Measurements from ENCODE around the gene METTL22.

- TF ChIP-seq RFX5 (IDR thresholded peaks at IDR 0.05) (no peak), EP300 (IDR thresholded peaks at IDR 0.05) (no peak), CTCF (IDR thresholded peaks at IDR 0.05) (no peak), REST (IDR thresholded peaks at IDR 0.05) (no peak), CHD2 (IDR thresholded peaks at IDR 0.05; ENCODE audit: low read length, partially characterized antibody) (no peak), ESRRA (IDR thresholded peaks at IDR 0.05; ENCODE audit: borderline replicate concordance, low read length) (no peak), RAD21 (conservative IDR thresholded peaks at IDR 0.05 in 1 of 2, IDR thresholded peaks at IDR 0.05 in 1 of 2) (no peak), POLR2A (IDR thresholded peaks at IDR 0.05; ENCODE audit: low read length) (no peak), MYC (IDR thresholded peaks at IDR 0.05; ENCODE audit: borderline replicate concordance, low read length) (no peak)
Measured at GRCh38 chr16:8679151-8679550, 57.7 kb downstream of the METTL22 start.

All from A549 (cell line).